Activated T-cell treated with anti-CD3 and anti-CD28 coated beads, Interleukin-2, amount 50 U/mL, for 72 hours (primary cell): ENCODE results near the gene POLR3K. TPM values are rescaled to one million over a fixed set of nuclear protein-coding genes. Genes with fewer than 3 reads are reported as not detected.
"Not testable (repeated sequence)": the region's sequence is repeated elsewhere in the genome, so short reads cannot be mapped to it uniquely, and the experiment has no call there.

Experiments
- ATAC-seq, 2 donors: fragments of 150-1000 bp; cut with Tn5 transposase; replicated peaks in 1 of 2; 2 replicates each; pipeline ENCODE4 v1.10.0; 2021; ENCODE audit warnings: moderate library complexity in 2 of 2, mild to moderate bottlenecking in 1 of 2
- DNase-seq, 2 donors: peaks; one replicate each; pipeline ENCODE4 v3.0.0; 2021 to 2022; ENCODE audit warnings: mixed read lengths in 1 of 2
- H3K27ac Mint-ChIP-seq: one replicate; pipeline ENCODE4 v1.8.0; 2022; ENCODE audit warnings: mild to moderate bottlenecking, moderate library complexity, mixed read lengths
- H3K27me3 Mint-ChIP-seq: one replicate; pipeline ENCODE4 v1.8.0; 2022; ENCODE audit warnings: low read depth, mixed read lengths
- H3K36me3 Mint-ChIP-seq, 2 donors: one replicate each; pipeline ENCODE4 v1.8.0; 2022; ENCODE audit warnings: mixed read lengths in 2 of 2, mild to moderate bottlenecking in 1 of 2; ENCODE audit not compliant: insufficient read depth in 2 of 2
- H3K4me1 Mint-ChIP-seq: one replicate; pipeline ENCODE4 v1.8.0; 2022; ENCODE audit warnings: low read depth, mixed read lengths
- H3K4me3 Mint-ChIP-seq, 2 donors: one replicate each; pipeline ENCODE4 v1.8.0; 2022; ENCODE audit warnings: mild to moderate bottlenecking in 2 of 2, mixed read lengths in 2 of 2, moderate library complexity in 2 of 2
- H3K9me3 Mint-ChIP-seq, 2 donors: one replicate each; pipeline ENCODE4 v1.8.0; 2022; ENCODE audit warnings: mixed read lengths in 2 of 2
- total RNA-seq, 2 donors: library from RNA; stranded (reverse); gene quantifications; one replicate each; pipeline ENCODE4 v1.2.3, GENCODE V29; 2022

The POLR3K gene
- total RNA-seq, 2 donors from 2014 or later = 35.3 to 42.2 TPM

GRCh38 chr16:38941-39892, 14.2 kb downstream of the POLR3K start:
- no peaks in the 10 kb centered on the region for H3K9me3 Mint-ChIP-seq
- ATAC-seq (peak; percentile 87 to 95), DNase-seq (peak; percentile 43 to 60)
- peaks cover 28% of the 10 kb centered on the region for H3K4me1 Mint-ChIP-seq
- no peaks in the 10 kb centered on the region for H3K27me3 Mint-ChIP-seq
- H3K4me3 Mint-ChIP-seq = no peak overlapping the region
- peaks cover 3 to 21% of the 10 kb centered on the region in 2 donors for H3K36me3 Mint-ChIP-seq
- peak overlapping the region; percentile 24 for H3K27ac Mint-ChIP-seq

GRCh38 chr16:38206-38605, 15.2 kb downstream of the POLR3K start:
- not testable (repeated sequence) for ATAC-seq, H3K27me3 Mint-ChIP-seq, H3K9me3 Mint-ChIP-seq, H3K27ac Mint-ChIP-seq, H3K4me3 Mint-ChIP-seq, DNase-seq
- H3K4me1 Mint-ChIP-seq = peaks cover 28% of the 10 kb centered on the region
- peaks cover 3 to 12% of the 10 kb centered on the region in 2 donors for H3K36me3 Mint-ChIP-seq

DNA sequence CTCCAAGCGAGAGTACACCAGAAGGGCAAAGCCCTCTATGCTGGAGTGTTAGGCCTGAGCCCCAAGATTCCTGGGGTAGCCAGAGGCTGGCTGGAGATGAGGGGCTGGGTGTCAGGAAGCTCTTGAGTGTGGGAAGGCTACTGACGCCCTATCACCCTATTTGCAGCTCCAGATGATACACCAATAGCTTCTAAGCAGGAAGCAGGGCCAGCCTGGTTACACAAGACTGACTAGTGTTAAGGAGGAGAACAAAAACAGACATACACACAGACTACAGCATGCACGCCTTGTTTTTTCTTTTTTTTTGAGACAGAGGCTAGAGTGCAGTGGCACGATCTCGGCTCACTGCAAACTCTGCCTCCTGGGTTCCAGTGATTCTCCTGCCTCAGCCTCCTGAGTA, 15.9 kb downstream of the POLR3K start:
- Mint-ChIP-seq H3K4me3 (no peak overlapping the region), H3K27me3 (no peaks in the 10 kb centered on the region), H3K4me1 (peaks cover 25% of the 10 kb centered on the region), H3K9me3 (no peaks in the 10 kb centered on the region), H3K27ac (no peak overlapping the region), H3K36me3 (peaks cover 3 to 5% of the 10 kb centered on the region in 2 donors)
- ATAC-seq (no peak), DNase-seq (no peak)

- DNase-seq (no peak), ATAC-seq (no peak)
- H3K36me3 Mint-ChIP-seq = no peaks in the 10 kb centered on the region
- H3K27me3 Mint-ChIP-seq = no peaks in the 10 kb centered on the region
- H3K27ac Mint-ChIP-seq = no peak overlapping the region
- H3K9me3 Mint-ChIP-seq = no peaks in the 10 kb centered on the region
- H3K4me1 Mint-ChIP-seq = peaks cover 16% of the 10 kb centered on the region
- H3K4me3 Mint-ChIP-seq = no peak overlapping the region
Observed at GRCh38 chr16:36336-36984, 16.9 kb downstream of the POLR3K start.

DNA sequence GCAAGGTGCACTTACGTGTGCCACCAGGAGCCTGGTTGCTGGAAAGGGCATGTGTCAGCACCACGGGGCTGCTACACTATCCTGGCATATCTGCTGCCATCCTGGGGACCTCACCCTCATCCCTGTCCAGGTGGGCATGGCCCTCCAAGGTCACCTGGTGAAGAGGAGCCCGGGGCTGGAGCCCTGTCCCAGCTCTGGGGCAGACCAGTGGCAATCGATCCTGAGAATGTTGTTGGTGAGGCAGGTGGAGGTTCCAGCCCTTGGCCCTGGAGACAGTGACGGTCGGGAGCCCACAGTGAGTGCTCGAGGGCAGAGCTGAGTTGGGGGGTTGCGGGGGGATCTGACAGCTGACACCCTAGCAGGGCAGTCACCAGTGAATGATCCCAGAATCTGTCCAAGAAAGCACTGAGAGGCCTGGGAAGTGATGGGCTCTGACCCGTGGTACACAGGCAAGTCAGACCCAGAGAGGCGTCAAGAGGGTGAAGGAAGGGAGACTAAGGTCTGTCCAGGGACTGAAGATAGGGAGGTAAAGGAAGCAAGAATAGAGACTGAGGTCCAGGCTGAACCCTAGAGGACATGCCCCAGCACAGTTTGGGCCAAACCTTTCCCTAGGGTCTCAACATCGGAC, 17.6 kb downstream of the POLR3K start:
- Mint-ChIP-seq H3K9me3 (no peaks in the 10 kb centered on the region), H3K36me3 (no peaks in the 10 kb centered on the region), H3K27me3 (no peaks in the 10 kb centered on the region), H3K4me3 (no peak overlapping the region), H3K4me1 (peaks cover 16% of the 10 kb centered on the region), H3K27ac (no peak overlapping the region)
- ATAC-seq = no peak
- DNase-seq = no peak

DNA sequence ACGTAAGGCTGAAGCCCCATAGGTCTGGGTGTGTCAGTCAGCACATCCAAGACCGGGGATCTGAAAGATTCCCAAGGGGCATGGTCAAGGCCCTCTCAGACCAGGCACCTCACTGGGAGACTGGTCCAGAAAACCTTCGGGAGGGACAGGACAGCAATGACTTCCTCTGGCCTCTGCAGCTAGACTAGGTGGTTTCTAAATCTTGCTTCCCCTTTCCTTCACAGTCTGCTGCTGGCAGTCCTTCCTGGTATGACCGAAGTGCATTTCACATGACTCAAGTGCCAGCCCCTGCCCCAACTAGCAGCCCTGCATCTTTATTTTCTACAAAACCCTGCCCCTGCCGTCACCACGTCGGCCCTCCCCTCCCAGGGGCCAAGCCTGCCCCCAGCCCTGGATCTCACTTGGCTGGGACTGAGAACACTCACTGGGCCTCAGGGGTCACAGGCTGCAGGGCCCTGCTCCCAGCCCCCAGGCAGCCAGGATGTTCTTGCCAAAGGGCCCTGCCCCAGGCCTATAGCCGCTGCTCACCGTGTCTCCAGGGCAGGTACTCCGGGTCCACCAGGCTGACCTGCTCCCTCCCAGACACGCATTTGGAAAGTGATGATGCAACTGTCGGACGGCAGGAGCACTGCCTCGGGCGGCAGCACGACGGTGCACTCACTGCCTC, 18.3 kb downstream of the POLR3K start:
- H3K36me3 Mint-ChIP-seq = no peaks in the 10 kb centered on the region
- peaks cover 16% of the 10 kb centered on the region for H3K4me1 Mint-ChIP-seq
- H3K9me3 Mint-ChIP-seq = no peaks in the 10 kb centered on the region
- no peak for DNase-seq
- no peak overlapping the region for H3K27ac Mint-ChIP-seq
- ATAC-seq = no peak
- no peaks in the 10 kb centered on the region for H3K27me3 Mint-ChIP-seq
- no peak overlapping the region for H3K4me3 Mint-ChIP-seq

DNA sequence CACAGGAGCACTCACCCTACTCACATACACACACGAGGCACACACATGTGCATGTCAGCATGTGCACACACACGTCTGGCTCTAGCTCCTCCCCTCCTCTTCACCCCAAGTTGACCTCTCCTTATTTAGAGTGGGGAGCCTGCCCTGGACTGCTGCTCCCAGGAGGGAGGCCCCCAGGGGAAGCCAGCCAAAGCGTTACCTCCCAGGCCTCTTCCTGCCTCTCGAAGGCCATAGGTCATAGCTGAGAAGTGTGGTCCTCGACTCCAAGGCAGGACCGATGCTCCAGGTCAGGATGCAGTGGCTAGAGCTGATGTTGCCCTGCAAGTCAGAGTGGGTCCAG, 18.8 kb downstream of the POLR3K start:
- Mint-ChIP-seq H3K4me1 (peaks cover 11% of the 10 kb centered on the region), H3K27me3 (no peaks in the 10 kb centered on the region), H3K27ac (no peak overlapping the region), H3K36me3 (no peaks in the 10 kb centered on the region), H3K4me3 (no peak overlapping the region), H3K9me3 (no peaks in the 10 kb centered on the region)
- DNase-seq (no peak), ATAC-seq (no peak)

GRCh38 chr16:33877-34647, 19.3 kb downstream of the POLR3K start:
- Mint-ChIP-seq H3K27ac (no peak overlapping the region), H3K27me3 (no peaks in the 10 kb centered on the region), H3K36me3 (no peaks in the 10 kb centered on the region), H3K9me3 (no peaks in the 10 kb centered on the region), H3K4me1 (peaks cover 6% of the 10 kb centered on the region), H3K4me3 (no peak overlapping the region)
- ATAC-seq = no peak
- DNase-seq = no peak

DNA sequence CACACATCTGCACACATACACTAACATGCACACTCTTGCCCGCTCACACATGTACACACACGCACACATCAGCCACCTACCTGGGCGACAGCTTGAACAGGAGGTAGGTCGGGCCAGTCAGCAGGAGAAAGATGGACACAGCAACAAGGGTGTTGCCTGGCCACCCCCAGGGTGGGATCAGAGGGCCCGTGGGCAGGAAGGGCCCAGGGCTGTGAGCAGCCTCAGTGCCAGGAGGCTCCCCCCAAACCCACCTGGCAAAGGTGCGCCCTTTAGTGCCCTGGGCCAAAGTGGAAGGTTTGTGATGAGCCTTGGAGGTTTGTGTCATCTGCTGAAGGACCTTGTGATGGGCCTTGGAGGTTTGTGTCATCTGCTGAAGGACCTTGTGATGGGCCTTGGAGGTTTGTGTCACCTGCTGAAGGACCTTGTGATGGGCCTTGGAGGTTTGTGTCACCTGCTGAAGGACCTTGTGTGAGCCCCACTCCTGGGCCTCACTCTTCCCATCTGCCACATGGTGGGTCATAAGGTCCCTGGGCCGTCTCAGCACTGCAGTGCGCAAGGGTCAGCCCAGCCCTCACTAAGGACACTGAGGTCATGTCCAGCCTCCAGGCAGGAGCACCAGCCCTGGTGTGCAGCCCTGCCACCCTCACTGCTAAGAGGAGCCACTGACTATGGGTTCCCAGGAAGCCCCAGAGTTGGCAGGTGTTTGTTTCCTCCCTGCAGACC, 20.1 kb downstream of the POLR3K start:
- not testable (repeated sequence) for H3K4me1 Mint-ChIP-seq, H3K27ac Mint-ChIP-seq, H3K36me3 Mint-ChIP-seq, H3K4me3 Mint-ChIP-seq, DNase-seq, H3K27me3 Mint-ChIP-seq, ATAC-seq, H3K9me3 Mint-ChIP-seq

- H3K36me3 Mint-ChIP-seq, H3K4me3 Mint-ChIP-seq, H3K4me1 Mint-ChIP-seq, ATAC-seq, H3K27ac Mint-ChIP-seq, H3K9me3 Mint-ChIP-seq, H3K27me3 Mint-ChIP-seq, DNase-seq: not testable (repeated sequence)
Observed at GRCh38 chr16:30627-31026, 22.8 kb downstream of the POLR3K start.

- not testable (repeated sequence) for H3K4me1 Mint-ChIP-seq, H3K27me3 Mint-ChIP-seq, H3K36me3 Mint-ChIP-seq, H3K27ac Mint-ChIP-seq, H3K4me3 Mint-ChIP-seq, DNase-seq, H3K9me3 Mint-ChIP-seq
- peak; percentile 71 to 76 for ATAC-seq
Observed at GRCh38 chr16:25926-26348, 27.5 kb downstream of the POLR3K start.

DNA sequence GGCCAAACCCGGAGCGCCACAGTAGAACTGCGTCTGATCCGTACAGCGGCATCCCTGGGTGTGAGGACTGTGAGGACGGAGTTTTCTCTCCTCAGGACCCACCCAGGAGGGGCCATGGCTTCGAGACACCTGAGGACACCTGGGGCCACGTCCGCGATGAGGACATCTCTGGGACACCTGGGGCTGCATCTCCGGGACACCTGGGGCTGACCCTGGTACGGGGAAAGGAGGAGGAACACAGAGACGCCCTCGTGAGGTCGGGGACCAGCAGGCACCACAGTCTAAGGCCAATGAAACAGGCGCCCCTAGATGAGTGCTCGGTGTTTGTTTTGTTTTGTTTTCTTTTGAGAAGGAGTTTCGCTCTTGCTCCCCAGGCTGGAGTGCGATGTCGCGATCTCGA, 29.3 kb downstream of the POLR3K start:
- not testable (repeated sequence) for ATAC-seq, H3K4me1 Mint-ChIP-seq, H3K27ac Mint-ChIP-seq, H3K36me3 Mint-ChIP-seq, H3K4me3 Mint-ChIP-seq, DNase-seq, H3K9me3 Mint-ChIP-seq, H3K27me3 Mint-ChIP-seq
